HG02678 (cell line): ENCODE measurements around the gene CDKAL1.
A peak's percentile ranks its signal among the peaks of the same experiment; 100 is the strongest.
"Not testable (repeated sequence)": the region's sequence is repeated elsewhere in the genome, so short reads cannot be mapped to it uniquely, and the experiment has no call there.

ENCODE experiments used
- ATAC-seq: cut with Tn5 transposase; IDR thresholded peaks from one replicate; pipeline ENCODE4 v1.9.1; 2021; ENCODE audit warnings: mild to moderate bottlenecking, moderate library complexity; ENCODE audit not compliant: unreplicated experiment

CDKAL1 gene

DNA sequence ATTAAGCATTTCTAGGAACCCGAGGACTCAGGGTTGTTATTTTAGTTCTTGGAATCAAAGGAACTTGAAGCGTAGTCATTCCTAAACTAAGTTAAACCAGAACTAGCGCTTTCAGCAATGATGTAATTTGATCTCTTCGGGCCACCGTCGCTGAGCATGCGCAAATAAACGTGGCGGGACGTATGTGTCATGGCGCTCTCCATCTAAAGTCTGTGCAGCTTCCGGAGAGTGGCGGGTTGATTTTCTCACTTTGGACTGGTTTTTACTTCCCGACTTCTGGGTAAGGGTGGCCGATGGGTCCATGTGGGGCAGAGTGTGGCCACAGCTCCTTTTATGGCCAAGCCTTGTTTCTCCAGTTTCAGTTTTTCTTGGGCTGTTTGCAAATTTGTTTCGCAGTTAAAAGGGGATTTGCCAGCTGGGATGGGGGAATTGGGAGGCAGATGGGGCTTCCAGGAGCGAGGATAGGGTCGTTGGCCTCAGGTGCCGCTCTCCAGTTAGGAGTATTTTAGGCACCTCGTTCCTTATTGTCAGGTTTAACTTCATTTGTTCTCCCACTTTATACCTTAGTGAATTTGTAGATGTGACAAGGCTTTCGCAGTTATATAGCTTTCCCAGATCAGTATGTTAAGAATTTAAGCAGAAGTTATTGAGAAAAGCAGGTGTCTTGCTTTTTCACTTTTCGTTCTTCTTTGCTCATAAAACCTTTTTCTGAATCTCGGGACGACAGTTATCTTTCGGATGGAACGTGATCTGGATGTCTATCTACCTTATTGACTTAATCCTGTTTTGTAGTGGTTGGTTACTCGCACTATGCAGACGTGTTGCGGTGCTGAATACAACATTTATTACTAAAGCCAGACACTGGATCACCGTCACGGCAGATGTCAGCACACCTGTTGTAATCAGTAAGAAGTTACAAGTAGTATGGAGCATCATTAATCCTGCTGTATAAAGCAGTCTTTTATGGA, at the start of gene CDKAL1:
Gene CDKAL1, plus strand, starts transcription at position 163 of the 968 bp plus-strand sequence. CDS start 11,894 bp downstream, outside the sequence.
- peak; percentile 87 for ATAC-seq

DNA sequence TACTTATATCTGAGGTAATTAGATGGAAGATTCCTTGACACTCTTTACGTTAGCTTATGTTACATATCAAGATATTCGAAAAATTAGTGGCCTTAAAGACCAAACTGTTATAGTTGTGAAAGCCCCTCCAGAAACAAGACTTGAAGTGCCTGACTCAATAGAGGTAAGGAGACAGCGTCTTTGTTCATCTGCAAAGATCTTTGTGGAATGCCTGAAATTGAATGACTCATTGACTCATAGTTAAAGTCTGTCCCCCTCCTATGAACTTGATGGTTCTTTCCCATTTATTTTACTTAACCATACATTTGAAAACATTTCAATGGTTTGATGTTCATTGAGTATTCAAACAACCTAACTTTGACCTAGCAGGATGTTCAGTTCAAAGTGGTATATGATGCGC, 47.6 kb upstream of the CDKAL1 start:
- no peak for ATAC-seq

DNA sequence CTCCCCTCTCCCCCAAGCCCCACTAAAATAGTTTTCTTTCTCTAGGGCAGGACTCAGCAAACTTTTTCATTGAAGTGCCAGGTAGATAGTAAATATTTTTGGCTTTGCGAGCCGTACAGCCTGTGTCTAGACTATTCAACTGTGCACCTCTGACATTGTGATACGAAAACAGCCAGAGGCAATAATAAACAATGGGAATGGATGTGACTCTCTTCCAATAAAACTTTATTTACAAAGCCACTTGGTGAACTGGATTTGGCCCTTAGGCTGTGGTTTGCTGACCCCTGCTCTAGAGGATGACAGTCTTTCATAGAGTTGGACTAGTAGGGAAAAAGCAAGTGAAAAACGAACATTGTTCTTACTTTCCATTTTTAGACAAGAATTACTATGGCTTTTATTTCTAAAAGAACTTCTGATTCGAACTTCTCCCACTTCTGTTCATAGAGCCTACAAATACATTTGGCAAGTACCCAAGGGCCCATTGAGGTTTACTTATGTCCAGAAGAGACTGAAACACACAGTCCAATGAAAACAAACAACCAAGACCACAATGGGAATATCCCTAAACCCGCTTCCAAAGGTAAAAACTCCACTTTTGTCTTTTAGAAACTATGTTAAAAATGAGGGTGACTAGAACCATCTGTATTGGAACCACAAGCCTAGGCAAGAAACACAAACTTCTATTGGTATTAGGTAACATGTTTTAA, 46.4 kb upstream of the CDKAL1 start:
- ATAC-seq = no peak

- no peak for ATAC-seq
Observed at GRCh38 chr6:20490591-20490990, 43.7 kb upstream of the CDKAL1 start.

DNA sequence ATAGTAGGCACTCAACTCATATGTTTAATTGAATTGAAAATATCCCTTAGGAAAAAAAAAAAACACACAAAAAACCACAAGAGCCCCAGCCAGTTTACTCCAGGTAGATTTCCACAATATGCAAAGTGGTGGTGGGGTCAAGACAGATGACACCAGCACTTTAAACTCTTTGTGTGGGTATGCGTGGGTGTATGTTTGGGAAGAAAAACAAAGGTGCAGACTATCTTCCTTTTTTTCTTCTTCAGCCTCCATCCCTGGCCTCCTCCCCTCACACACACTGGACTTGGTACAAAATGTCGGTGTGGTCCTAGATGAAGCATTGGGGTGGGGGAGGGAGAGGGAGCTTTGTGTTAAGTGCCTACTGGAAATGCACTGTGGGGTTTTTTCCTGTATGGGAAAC, 42.2 kb upstream of the CDKAL1 start:
- ATAC-seq = no peak

DNA sequence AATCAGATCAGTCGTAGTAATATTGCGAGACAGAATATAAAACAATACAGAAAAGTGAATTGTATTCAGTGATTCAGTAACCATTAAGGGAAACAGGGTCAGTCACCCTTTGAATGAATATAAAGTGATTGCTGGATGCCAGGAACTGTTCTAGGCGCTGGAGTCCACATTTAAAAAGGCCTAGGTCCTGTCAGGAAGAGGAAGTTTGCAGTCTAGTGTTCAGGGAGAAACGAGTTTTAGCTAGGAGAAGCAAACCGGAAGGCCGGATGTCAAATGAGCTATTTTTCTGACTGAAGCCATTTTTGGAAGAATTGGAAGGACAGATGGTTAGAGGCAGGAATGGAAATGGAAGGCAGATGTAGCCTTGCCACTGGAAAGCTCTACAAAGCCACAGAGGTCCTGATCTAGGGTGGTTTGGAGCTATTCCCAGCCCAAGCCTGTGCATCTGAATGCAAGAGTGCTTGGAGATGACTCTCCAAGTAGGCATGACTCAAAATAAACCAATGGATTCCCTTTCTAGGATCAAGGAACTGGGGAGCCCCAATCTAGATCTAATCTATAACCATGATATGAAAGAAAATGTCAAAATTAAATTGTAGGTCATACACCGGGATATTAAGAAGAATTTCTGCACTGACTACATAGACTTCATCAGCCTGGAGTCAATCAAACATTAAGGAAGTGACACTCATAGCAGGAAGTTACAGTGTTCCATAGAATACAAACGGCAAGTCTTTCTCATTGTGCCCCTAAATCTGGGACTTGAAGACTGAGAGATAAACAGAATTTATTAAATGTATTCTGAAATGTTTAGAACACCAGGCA, 36.8 kb upstream of the CDKAL1 start:
- ATAC-seq = no peak

GRCh38 chr6:20498041-20498385, 36.2 kb upstream of the CDKAL1 start:
- ATAC-seq = no peak

- ATAC-seq = no peak
Observed at GRCh38 chr6:20509212-20509611, 25.0 kb upstream of the CDKAL1 start.

DNA sequence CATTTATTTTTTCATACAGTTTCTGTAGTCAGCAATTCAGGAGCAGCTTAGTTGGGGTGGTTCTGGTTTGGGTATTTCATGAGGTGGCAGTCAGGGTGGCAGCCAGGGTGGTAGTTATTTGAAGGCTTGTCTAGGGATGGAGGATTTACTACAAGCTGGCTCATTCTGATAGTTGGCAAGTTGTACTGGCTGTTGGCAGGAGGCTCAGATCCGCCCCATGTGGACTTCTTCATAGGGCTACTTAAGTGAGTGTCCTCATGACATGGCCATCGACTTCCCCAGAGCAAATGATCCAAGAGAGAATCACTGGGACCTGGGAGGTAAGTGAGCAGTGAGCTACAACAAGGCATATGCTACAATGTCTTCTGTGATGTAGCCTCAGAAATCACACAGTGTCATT, 22.4 kb upstream of the CDKAL1 start:
- no peak for ATAC-seq

- not testable (repeated sequence) for ATAC-seq
Observed at GRCh38 chr6:20525208-20525607, 9.0 kb upstream of the CDKAL1 start.

- ATAC-seq = peak; percentile 63
Observed at GRCh38 chr6:20529086-20529448, 5.2 kb upstream of the CDKAL1 start.

GRCh38 chr6:20532881-20533280, 1.4 kb upstream of the CDKAL1 start:
- no peak for ATAC-seq

DNA sequence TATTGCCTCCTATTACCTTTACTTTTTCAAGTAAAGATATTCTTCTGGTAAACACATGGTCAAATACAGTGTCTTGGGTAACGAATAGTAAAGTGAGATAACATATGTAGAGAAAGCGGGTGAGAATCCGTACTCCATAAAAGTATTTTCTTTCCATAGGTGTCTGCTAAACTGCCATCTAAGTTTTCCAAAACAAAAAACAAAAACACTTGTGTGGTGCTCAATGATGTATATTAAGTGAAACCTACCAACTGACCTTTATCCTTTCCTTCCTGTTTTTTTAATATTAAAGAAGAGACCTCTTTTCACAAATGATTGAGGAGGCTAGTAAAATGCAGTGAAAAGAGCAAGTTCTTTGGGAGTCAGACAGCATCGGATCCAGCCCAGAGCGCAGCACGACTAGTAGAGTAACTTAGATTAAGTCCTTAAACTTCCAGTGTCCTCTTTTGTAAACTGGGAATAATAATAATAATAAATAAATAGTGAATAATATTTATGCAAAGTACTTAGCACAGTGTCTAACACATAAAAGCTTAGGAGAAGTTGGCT, 437 bp upstream of the CDKAL1 start:
- no peak for ATAC-seq

DNA sequence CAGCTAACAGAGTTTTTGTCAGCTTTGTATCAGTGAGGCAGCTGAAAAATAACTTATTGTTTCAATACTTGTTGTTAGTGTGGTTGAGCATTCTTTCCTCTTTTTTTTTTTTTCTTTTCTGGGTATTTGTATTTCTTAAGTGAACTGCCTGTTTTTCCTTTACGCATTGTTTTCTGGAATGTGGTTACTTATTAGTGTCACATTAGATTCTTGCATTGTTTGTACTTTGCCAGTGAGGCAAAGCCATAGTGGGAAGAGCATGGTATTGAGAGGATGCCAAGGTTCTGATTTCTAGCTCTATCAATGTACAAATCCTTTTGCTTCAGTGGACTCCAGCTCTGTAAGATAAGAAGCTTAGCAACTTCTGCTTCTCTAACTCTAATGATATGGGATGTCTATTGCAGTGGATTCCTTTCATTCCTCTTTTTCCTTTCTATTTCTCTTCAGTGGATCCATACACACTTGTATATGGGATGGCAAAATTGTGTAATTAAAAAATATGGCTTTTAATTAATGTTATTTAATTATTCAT, 3.9 kb downstream of the CDKAL1 start:
- no peak for ATAC-seq

- no peak for ATAC-seq
Observed at GRCh38 chr6:20538907-20539306, 4.7 kb downstream of the CDKAL1 start.

GRCh38 chr6:20539387-20539786, 5.1 kb downstream of the CDKAL1 start:
- no peak for ATAC-seq

GRCh38 chr6:20540683-20541082, 6.4 kb downstream of the CDKAL1 start:
- no peak for ATAC-seq

GRCh38 chr6:20541382-20541781, 7.1 kb downstream of the CDKAL1 start:
- ATAC-seq = no peak

- ATAC-seq = peak; percentile 99
Observed at GRCh38 chr6:20542927-20543602, 8.8 kb downstream of the CDKAL1 start.

DNA sequence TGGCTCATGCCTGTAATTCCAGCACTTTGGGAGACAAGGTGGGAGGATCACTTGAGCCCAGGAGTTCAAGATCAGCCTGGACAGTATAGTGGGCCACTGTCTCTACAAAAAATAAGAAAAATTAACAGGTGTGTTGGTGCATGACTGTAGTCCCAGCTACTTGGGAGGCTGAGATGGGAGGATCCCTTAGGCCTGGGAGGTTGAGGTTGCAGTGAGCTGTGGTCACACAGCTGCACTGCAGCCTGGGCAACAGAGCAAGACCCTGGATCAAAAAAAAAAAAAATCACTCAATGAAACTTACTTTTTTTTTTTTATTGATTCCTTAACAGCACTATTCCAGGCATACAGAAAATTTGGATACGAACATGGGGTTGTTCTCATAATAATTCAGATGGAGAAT, 14.0 kb downstream of the CDKAL1 start:
- ATAC-seq = no peak
